GM12878 (cell line): ENCODE data around the gene HTR1D. TPM values are rescaled to one million over a fixed set of nuclear protein-coding genes. Genes with fewer than 3 reads are reported as not detected.

Experiments used
- ATAC-seq: fragments of 200-7000 bp; cut with Tn5 transposase; 3 replicates; pipeline ENCODE4 v1.9.1; 2020; ENCODE audit warnings: mild to moderate bottlenecking, moderate library complexity
- BruUV-seq: library from RNA; stranded (reverse); fragments of 400-500 nt; replicated peaks from 2 replicates; lab custom pipeline; 2021; lab: Mats Ljungman, UMichigan
- CTCF ChIA-PET: fragments of 300-600 bp; sonication (Branson Sonifier 250); formaldehyde crosslinking; extraction: SDS; loops from one replicate; lab custom pipeline; 2021; ENCODE audit warnings: inconsistent platforms; lab: Yijun Ruan, JAX
- POLR2A ChIA-PET: fragments of 350-600 bp; formaldehyde crosslinking; extraction: SDS; loops from one replicate; lab custom pipeline; 2021; ENCODE audit warnings: inconsistent platforms; lab: Charles Lee
- RAD21 ChIA-PET: fragments of 300-600 bp; sonication (Branson Sonifier 250); formaldehyde crosslinking; loops from one replicate; lab custom pipeline; 2023; ENCODE audit warnings: antibody characterized with exemption; ENCODE audit not compliant: unreplicated experiment; lab: Charles Lee
- SMC1A ChIA-PET: fragments of 300-600 bp; sonication (Branson Sonifier 250); formaldehyde crosslinking; loops from one replicate; lab custom pipeline; 2023; ENCODE audit not compliant: unreplicated experiment, uncharacterized antibody; lab: Charles Lee
- DNase-seq: peaks from one replicate; pipeline ENCODE4 v3.0.0-alpha.2; 2011; ENCODE audit warnings: low read depth, low spot score
- FAIRE-seq: peaks from 3 replicates; lab custom pipeline; 2011; peaks lifted over from hg19 to GRCh38; lab: Jason Lieb, UNC
- H2AFZ ChIP-seq: 2 replicates; pipeline ENCODE4 v1.6.0; 2011; ENCODE audit warnings: low read depth, low read length, control low read depth; ENCODE audit not compliant: control insufficient read depth
- H3K27ac ChIP-seq: 2 replicates; pipeline ENCODE4 v1.5.1; 2011; ENCODE audit warnings: control low read depth; ENCODE audit not compliant: control insufficient read depth, insufficient read depth
- H3K27me3 ChIP-seq, 2 experiments: replicated peaks in 1 of 2; 2 replicates each; pipeline versions ENCODE4 v1.6.0 to v1.6.1; 2011; ENCODE audit warnings: low read length in 1 of 2; ENCODE audit not compliant: control insufficient read depth in 2 of 2, insufficient read depth in 2 of 2
- H3K36me3 ChIP-seq, 2 experiments: 2 replicates each; pipeline ENCODE4 v1.5.1; 2011; ENCODE audit warnings: low read length in 1 of 2; ENCODE audit not compliant: control insufficient read depth in 2 of 2, insufficient read depth in 2 of 2
- H3K4me1 ChIP-seq: 2 replicates; pipeline ENCODE4 v1.6.1; 2011; ENCODE audit warnings: mild to moderate bottlenecking, low read length, moderate library complexity, mixed read lengths; ENCODE audit not compliant: control insufficient read depth, insufficient read depth
- H3K4me2 ChIP-seq: 2 replicates; pipeline ENCODE4 v1.6.0; 2011; ENCODE audit warnings: control low read depth; ENCODE audit not compliant: control insufficient read depth, insufficient read depth
- H3K4me3 ChIP-seq: fragments of 200-600 bp; sonication (generic); 2 replicates; pipeline ENCODE4 v1.5.1; 2016
- H3K79me2 ChIP-seq: 2 replicates; pipeline ENCODE4 v1.6.0; 2011; ENCODE audit warnings: low read length; ENCODE audit not compliant: control insufficient read depth, insufficient read depth
- H3K9ac ChIP-seq: 2 replicates; pipeline ENCODE4 v1.8.0; 2011; ENCODE audit warnings: low read length, control low read depth, mixed read lengths; ENCODE audit not compliant: control insufficient read depth, insufficient read depth
- H3K9me3 ChIP-seq: replicated peaks from 3 replicates; pipeline ENCODE4 v1.5.1; 2011; ENCODE audit warnings: mild to moderate bottlenecking, low read length; ENCODE audit not compliant: control insufficient read depth, insufficient read depth
- H4K20me1 ChIP-seq: 2 replicates; pipeline ENCODE4 v1.6.0; 2011; ENCODE audit not compliant: control insufficient read depth, insufficient read depth
- BCL3 ChIP-seq: IDR thresholded peaks from 2 replicates; pipeline ENCODE4 v1.6.1; 2011; ENCODE audit warnings: borderline replicate concordance, low read depth, mild to moderate bottlenecking, moderate library complexity, low read length; ENCODE audit not compliant: insufficient read depth, poor library complexity, severe bottlenecking
- BRCA1 ChIP-seq: IDR thresholded peaks from 2 replicates; pipeline ENCODE4 v1.6.1; 2011; ENCODE audit warnings: low read depth, low read length, improper control_type of control experiment
- CBFB ChIP-seq: IDR thresholded peaks from 2 replicates; pipeline ENCODE4 v1.6.1; 2016; ENCODE audit warnings: antibody characterized with exemption, low read depth
- HDGF ChIP-seq: fragments of 450-650 bp; IDR thresholded peaks from 2 replicates; pipeline ENCODE4 v1.6.1; 2016; ENCODE audit warnings: antibody characterized with exemption
- IKZF1 ChIP-seq: fragments of 450-650 bp; conservative IDR thresholded peaks from 2 replicates; pipeline ENCODE4 v1.6.1; 2017; ENCODE audit warnings: antibody characterized with exemption, mild to moderate bottlenecking
- NFYB ChIP-seq: IDR thresholded peaks from 2 replicates; pipeline ENCODE4 v1.6.1; 2011; ENCODE audit warnings: low read depth, mild to moderate bottlenecking, low read length, improper control_type of control experiment, moderate library complexity; ENCODE audit not compliant: insufficient read depth
- PAX5 ChIP-seq: IDR thresholded peaks from 2 replicates; pipeline ENCODE4 v1.6.1; 2011; ENCODE audit warnings: low read depth, low read length, borderline replicate concordance
- RAD21 ChIP-seq: IDR thresholded peaks from 2 replicates; pipeline ENCODE4 v1.6.1; 2011; ENCODE audit warnings: mild to moderate bottlenecking, low read depth, low read length, moderate library complexity; ENCODE audit not compliant: insufficient read depth
- RB1 ChIP-seq: fragments of 450-650 bp; formaldehyde crosslinking; IDR thresholded peaks from 2 replicates; pipeline ENCODE4 v1.6.1; 2017; ENCODE audit warnings: mild to moderate bottlenecking, borderline replicate concordance
- SIN3A ChIP-seq: IDR thresholded peaks from 2 replicates; pipeline ENCODE4 v1.6.1; 2012; ENCODE audit warnings: low read depth, low read length, improper control_type of control experiment
- SMAD1 ChIP-seq: fragments of 450-650 bp; IDR thresholded peaks from 2 replicates; pipeline ENCODE4 v1.6.1; 2018; ENCODE audit warnings: mild to moderate bottlenecking, low read depth; ENCODE audit not compliant: partially characterized antibody
- STAT3 ChIP-seq: IDR thresholded peaks from 2 replicates; pipeline ENCODE4 v1.6.1; 2011; ENCODE audit warnings: low read depth, low read length, improper control_type of control experiment
- TCF12 ChIP-seq: IDR thresholded peaks from 2 replicates; pipeline ENCODE4 v1.6.1; 2011; ENCODE audit warnings: low read depth, mild to moderate bottlenecking, low read length
- YY1 ChIP-seq: IDR thresholded peaks from 2 replicates; pipeline ENCODE4 v1.6.1; 2011; ENCODE audit warnings: low read depth, mild to moderate bottlenecking, low read length
- WGBS: methylation state at CpG from one replicate; pipeline ENCODE4 v1.1.6; 2016; ENCODE audit warnings: low lambda C conversion rate; ENCODE audit not compliant: insufficient replicate concordance, insufficient coverage; ENCODE audit errors: missing lambda C conversion rate; 5-methylcytosine and 5-hydroxymethylcytosine counted together
- in situ Hi-C: fragments of 300-500 bp; cut with MboI; formaldehyde crosslinking; loops from 9 replicates; pipeline ENCODE4 v1.14.3; 2018; ENCODE audit warnings: mixed read lengths
- intact Hi-C: fragments of 100-400 bp; cut with micrococcal nuclease; formaldehyde crosslinking; loops from one replicate; pipeline ENCODE4 v1.14.2; 2022; ENCODE audit not compliant: unreplicated experiment
- polyA plus RNA-seq, 11 experiments: library from polyadenylated mRNA; depleted of rRNA in 4 of 11; unstranded in 6 of 11; stranded (reverse) in 5 of 11; fragments of >200 nt; fragmentation: Nextera tagmentation in 4 of 11; fragmentation: Illumina TruSeq in 1 of 11; extraction: Ambion mirVana in 4 of 11; extraction: Trizol in 1 of 11; gene quantifications; 1 replicate in 1 of 11; 2 replicates in 10 of 11; pipeline versions ENCODE4 v1.2.1 to v1.2.3, GENCODE V29; 2011 to 2016; ENCODE audit warnings: inconsistent platforms in 2 of 11, missing spikeins in 2 of 11, low read depth in 1 of 11
- total RNA-seq, 4 experiments: library from RNA; depleted of rRNA in 3 of 4; stranded (reverse); fragments of >200 nt in 3 of 4; fragmentation: Illumina TruSeq in 1 of 4; extraction: Trizol in 1 of 4; gene quantifications; 2 replicates each; pipeline versions ENCODE4 v1.2.1 to v1.2.3, GENCODE V29; 2013 to 2021

HTR1D gene
- total and polyA plus RNA-seq, 10 of the 15 experiments (the other 5 are each of a cell fraction or from before 2014, with no cell fraction given), result 0.07 TPM; not detected in 9

DNA sequence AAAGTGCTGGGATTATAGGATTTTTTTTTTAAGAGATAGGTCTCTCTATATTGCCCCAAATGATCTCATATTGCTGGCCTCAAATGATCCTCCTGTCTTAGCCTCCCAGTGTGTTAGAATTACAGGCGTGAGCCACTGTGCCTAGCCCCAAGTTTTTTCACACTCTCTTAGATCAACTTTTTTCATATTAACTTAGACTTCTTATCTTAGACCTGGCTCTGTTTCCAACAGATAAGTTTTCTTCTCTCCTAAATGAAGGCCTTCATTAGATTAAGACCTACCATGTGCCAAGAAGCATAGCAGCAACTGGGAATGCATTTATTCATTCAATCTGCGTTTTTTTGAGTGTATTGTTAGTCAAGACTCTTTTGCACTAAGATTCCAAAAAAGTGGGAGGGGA is 20.2 kb upstream of the HTR1D start:
- Histone ChIP-seq H3K9ac (no peak overlapping the region), H3K9me3 (no peaks in the 10 kb centered on the region), H3K36me3 (no peaks in the 10 kb centered on the region), H3K79me2 (no peaks in the 10 kb centered on the region), H4K20me1 (no peaks in the 10 kb centered on the region), H3K4me1 (no peaks in the 10 kb centered on the region), H3K27me3 (no peaks in the 10 kb centered on the region), H3K4me2 (no peak overlapping the region), H2AFZ (no peak overlapping the region), H3K4me3 (no peak overlapping the region), H3K27ac (no peak overlapping the region)
- no TSS peak for BruUV-seq
- FAIRE-seq (no peak), DNase-seq (no peak), ATAC-seq (no peak)
- RAD21 ChIA-PET, result no interaction called here
- no peak for TF ChIP-seq STAT3
- no peak for TF ChIP-seq CBFB
- no peak for TF ChIP-seq BRCA1
- no peak for TF ChIP-seq SIN3A
- no peak for TF ChIP-seq HDGF
- TF ChIP-seq SMAD1, result no peak
- TF ChIP-seq PAX5, result no peak
- TF ChIP-seq BCL3, result no peak
- TF ChIP-seq NFYB, result no peak
- no peak for TF ChIP-seq RAD21
- TF ChIP-seq YY1, result no peak
- TF ChIP-seq IKZF1, result no peak
- no peak for TF ChIP-seq TCF12
- no peak for TF ChIP-seq RB1
- in situ Hi-C loops (no loop called here), intact Hi-C loops (no loop called here)
- WGBS, result 4% methylated on average over 2 of the region's 2 CpGs
- POLR2A ChIA-PET, result no interaction called here
- SMC1A ChIA-PET, result no interaction called here
- CTCF ChIA-PET, result no interaction called here
